Small intestine (tissue), 7 donors: ENCODE data around the gene HEMK1. TPM values are rescaled to one million over a fixed set of nuclear protein-coding genes. Genes with fewer than 3 reads are reported as not detected.

ENCODE experiments used
- DNase-seq, 2 donors: peaks; one replicate each; pipeline versions ENCODE4 v3.0.0 to v3.0.0-alpha.2; 2013
- FAIRE-seq: peaks from 2 replicates; lab custom pipeline; 2012; peaks lifted over from hg19 to GRCh38; lab: Jason Lieb, UNC
- H3K27ac ChIP-seq, 3 donors: one replicate each; pipeline ENCODE4 v1.5.1; 2013; ENCODE audit warnings: low read length in 2 of 3, mild to moderate bottlenecking in 2 of 3, control low read depth in 1 of 3, inconsistent platforms in 1 of 3, low read depth in 1 of 3, moderate library complexity in 1 of 3
- H3K27me3 ChIP-seq, 3 donors: one replicate each; pipeline ENCODE4 v1.6.1; 2013; ENCODE audit warnings: low read length in 3 of 3, inconsistent platforms in 1 of 3; ENCODE audit not compliant: control insufficient read depth in 3 of 3, insufficient read depth in 3 of 3
- H3K36me3 ChIP-seq, 3 donors: one replicate each; pipeline ENCODE4 v1.6.1; 2013; ENCODE audit warnings: low read length in 3 of 3, inconsistent platforms in 1 of 3, low read depth in 1 of 3, mild to moderate bottlenecking in 1 of 3, moderate library complexity in 1 of 3; ENCODE audit not compliant: control insufficient read depth in 3 of 3, insufficient read depth in 2 of 3
- H3K4me1 ChIP-seq, 3 donors: one replicate each; pipeline ENCODE4 v1.6.1; 2013; ENCODE audit warnings: low read length in 2 of 3, inconsistent platforms in 1 of 3, low read depth in 1 of 3, mild to moderate bottlenecking in 1 of 3, moderate library complexity in 1 of 3; ENCODE audit not compliant: control insufficient read depth in 3 of 3, insufficient read depth in 2 of 3
- H3K4me3 ChIP-seq, 3 donors: one replicate each; pipeline ENCODE4 v1.5.1; 2013; ENCODE audit warnings: low read length in 3 of 3, control low read depth in 1 of 3, inconsistent platforms in 1 of 3, low read depth in 1 of 3, mild to moderate bottlenecking in 1 of 3, moderate library complexity in 1 of 3
- H3K9me3 ChIP-seq, 2 donors: one replicate each; pipeline ENCODE4 v1.6.1; 2013; ENCODE audit warnings: low read depth in 1 of 2, low read length in 1 of 2; ENCODE audit not compliant: control insufficient read depth in 2 of 2, insufficient read depth in 1 of 2
- WGBS, 3 donors: extraction: QIAGEN DNeasy Blood & Tissue Kit; methylation state at CpG; one replicate each; pipeline ENCODE4 v1.1.7; 2013; 5-methylcytosine and 5-hydroxymethylcytosine counted together
- polyA plus RNA-seq, 4 donors: library from polyadenylated mRNA; stranded (reverse) in 3 of 4; unstranded in 1 of 4; fragments of 200-250 nt in 3 of 4; fragments of 120-200 nt in 1 of 4; gene quantifications; one replicate each; pipeline versions ENCODE4 v1.2.1 to v1.2.3, GENCODE V29; 2013
- donor health status: healthy with polysubstance abuse.
- donor health status: control.
- donor health status: control.
- donor health status: Bipolar disorder and iron deficiency.
- donor health status: healthy.

The HEMK1 gene
- polyA plus RNA-seq, 4 donors, result 13.9 to 30.1 (median 16.0) TPM

DNA sequence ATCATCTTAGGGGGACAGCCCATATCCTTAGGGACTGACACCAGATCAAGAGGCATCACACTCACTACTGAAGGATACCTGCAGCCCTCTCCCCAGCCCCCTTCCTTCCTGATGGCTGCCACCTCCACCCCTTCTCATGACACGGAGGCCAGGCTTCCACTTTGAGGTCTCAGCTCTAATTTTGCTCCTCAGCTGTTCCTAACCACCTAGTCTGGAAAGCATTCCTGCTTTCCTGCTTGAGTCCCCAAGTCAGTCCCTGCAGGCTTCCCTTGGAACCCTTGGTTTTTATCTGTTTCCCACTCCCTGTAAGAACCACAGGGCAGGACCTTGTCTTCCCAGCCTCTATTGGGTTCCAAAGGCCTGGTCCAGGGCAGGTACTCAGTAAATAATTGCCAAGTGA lies 5.0 kb upstream of the HEMK1 start:
- no peak for DNase-seq
- peaks cover 0 to 12% (median 2%) of the 10 kb centered on the region in 3 donors for H3K4me1 ChIP-seq
- H3K9me3 ChIP-seq, result no peaks in the 10 kb centered on the region
- 60 to 89% (median 77%) methylated on average over 1 of the region's 1 CpG for WGBS, 3 donors
- no peak overlapping the region for H3K27ac ChIP-seq
- H3K4me3 ChIP-seq, result no peak overlapping the region
- FAIRE-seq, result no peak
- peaks cover 0 to 12% (median 0%) of the 10 kb centered on the region in 3 donors for H3K27me3 ChIP-seq
- H3K36me3 ChIP-seq, result no peaks in the 10 kb centered on the region

GRCh38 chr3:50567011-50567385 lies 2.3 kb upstream of the HEMK1 start:
- Histone ChIP-seq H3K36me3 (peaks cover 0 to 7% (median 0%) of the 10 kb centered on the region in 3 donors), H3K27ac (peak overlapping the region in 1 of 3 donors; percentile 24), H3K4me1 (peaks cover 0 to 32% (median 2%) of the 10 kb centered on the region in 3 donors), H3K9me3 (no peaks in the 10 kb centered on the region), H3K4me3 (peak overlapping the region; percentile 46 to 55 (median 51)), H3K27me3 (peaks cover 0 to 12% (median 0%) of the 10 kb centered on the region in 3 donors)
- DNase-seq (no peak), FAIRE-seq (no peak)
- WGBS, 3 donors, result 6 to 21% (median 13%) methylated on average over 10 to 11 of the region's 11 CpGs

DNA sequence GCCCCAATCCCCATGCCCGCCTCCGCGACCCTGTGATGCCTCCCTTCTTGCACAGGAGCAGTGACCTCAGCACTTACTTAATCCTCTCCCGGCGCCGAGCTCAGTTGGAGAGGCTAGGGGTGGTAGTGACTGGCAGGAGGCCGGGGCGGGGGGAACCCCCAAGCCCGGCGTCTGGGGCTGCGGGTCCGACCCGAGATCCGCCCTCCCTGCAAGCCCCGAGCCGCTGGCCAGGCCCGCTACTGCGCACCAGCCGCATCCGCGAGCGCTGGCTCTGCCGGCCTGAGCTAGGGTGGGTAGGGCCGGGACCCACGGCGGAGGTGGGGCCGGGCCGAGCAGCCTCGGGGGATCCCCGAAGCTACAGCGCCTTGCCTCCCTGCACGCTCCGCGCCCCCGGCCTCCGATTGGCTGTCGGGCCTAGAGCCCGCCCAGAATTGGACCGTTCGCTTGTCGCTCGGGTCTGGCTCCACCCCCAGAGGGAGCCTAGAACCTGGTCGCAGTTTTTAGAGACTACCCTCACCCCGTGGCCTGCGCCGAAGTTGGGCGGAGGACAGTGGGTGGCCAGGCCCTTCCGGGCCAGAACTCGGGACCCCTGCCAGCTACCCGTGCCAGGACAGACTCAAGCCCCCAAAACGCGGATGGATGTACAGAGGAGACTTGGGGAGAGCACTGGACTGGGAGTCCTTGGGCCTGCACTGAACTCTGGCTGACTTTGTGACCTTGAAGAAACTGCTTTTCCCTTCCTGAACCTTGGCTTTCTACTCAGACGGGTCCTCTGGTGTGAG lies 1.7 kb upstream of the HEMK1 start, which contains the start of gene C3orf18:
Gene C3orf18, minus strand, starts transcription at position 362 of the 782 bp plus-strand sequence. CDS start 2,048 bp downstream, outside the sequence.
- 2 to 3% (median 2%) methylated on average over 45 to 53 of the region's 53 CpGs for WGBS, 3 donors
- peaks cover 2 to 37% (median 3%) of the 10 kb centered on the region in 3 donors for H3K4me1 ChIP-seq

GRCh38 chr3:50570508-50571279 lies 1.4 kb downstream of the HEMK1 start:
- Histone ChIP-seq H3K27me3 (peaks cover 0 to 11% (median 0%) of the 10 kb centered on the region in 3 donors), H3K9me3 (no peaks in the 10 kb centered on the region), H3K4me1 (peaks cover 2 to 48% (median 3%) of the 10 kb centered on the region in 3 donors), H3K27ac (peak overlapping the region in 1 of 3 donors; percentile 97), H3K4me3 (no peak overlapping the region), H3K36me3 (peaks cover 0 to 40% (median 0%) of the 10 kb centered on the region in 3 donors)
- DNase-seq (peak in 1 of 2 donors; percentile 43), FAIRE-seq (no peak)
- WGBS, 3 donors, result 80 to 85% (median 84%) methylated on average over 5 of the region's 5 CpGs

More for the DNA sequence above, 1.7 kb upstream of the HEMK1 start, which contains the start of gene C3orf18:
- no peaks in the 10 kb centered on the region for H3K9me3 ChIP-seq
- peak within 1 kb of the TSS in 2 of 3 donors; percentile 55 to 97 for H3K27ac ChIP-seq
- H3K4me3 ChIP-seq, result peak within 1 kb of the TSS; percentile 46 to 95 (median 69)
- DNase-seq (peak; percentile 88 to 90), FAIRE-seq (no peak)
- peaks cover 0 to 12% (median 0%) of the 10 kb centered on the region in 3 donors for H3K27me3 ChIP-seq
- peaks cover 0 to 12% (median 0%) of the 10 kb centered on the region in 3 donors for H3K36me3 ChIP-seq

DNA sequence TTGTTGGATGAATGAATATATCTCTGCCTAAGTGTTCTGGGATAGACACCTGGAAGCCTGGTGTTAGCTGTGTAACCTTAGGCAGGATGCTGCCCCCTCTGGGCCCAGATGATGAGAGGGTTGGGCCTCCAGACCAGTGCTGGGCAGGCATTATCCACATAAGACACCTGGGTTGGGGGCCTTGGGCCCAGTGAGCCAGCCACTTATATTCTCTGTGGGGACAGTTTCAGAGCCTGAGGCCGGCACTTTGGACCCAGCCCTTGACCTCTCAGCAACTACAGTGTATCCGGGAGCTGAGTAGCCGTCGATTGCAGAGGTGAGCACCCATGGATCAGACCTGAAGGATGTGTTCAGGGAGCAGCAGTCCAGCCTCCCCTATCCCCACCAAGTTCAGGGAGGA lies 2.2 kb downstream of the HEMK1 start:
- Histone ChIP-seq H3K27me3 (peaks cover 0 to 9% (median 0%) of the 10 kb centered on the region in 3 donors), H3K4me3 (no peak overlapping the region), H3K4me1 (peaks cover 2 to 48% (median 3%) of the 10 kb centered on the region in 3 donors), H3K9me3 (no peaks in the 10 kb centered on the region), H3K27ac (peak overlapping the region in 1 of 3 donors; percentile 97), H3K36me3 (peaks cover 0 to 47% (median 0%) of the 10 kb centered on the region in 3 donors)
- DNase-seq, result no peak
- FAIRE-seq, result no peak
- 60 to 86% (median 65%) methylated on average over 4 of the region's 4 CpGs for WGBS, 3 donors

DNA sequence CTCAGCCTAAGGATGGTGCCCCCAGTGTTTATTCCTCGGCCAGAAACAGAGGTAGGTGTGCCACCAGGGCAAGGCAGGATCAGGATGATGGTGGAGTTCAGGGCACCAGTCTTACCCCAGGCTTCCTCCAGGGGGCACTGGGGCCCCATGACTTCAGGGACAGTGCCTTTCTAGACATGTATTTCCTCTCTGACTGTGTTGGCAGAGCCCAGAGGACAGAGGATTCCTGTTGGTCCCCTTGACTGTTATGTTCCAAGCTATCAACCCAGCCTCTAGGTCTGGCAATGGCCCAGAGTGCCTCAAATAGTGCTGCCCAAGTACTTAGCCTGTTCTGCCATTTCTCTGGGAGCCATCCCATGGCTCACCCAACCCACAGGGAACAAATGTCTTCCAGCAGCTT lies 2.8 kb downstream of the HEMK1 start:
- H3K4me3 ChIP-seq, result no peak overlapping the region
- H3K27me3 ChIP-seq, result peaks cover 0 to 2% (median 0%) of the 10 kb centered on the region in 3 donors
- peaks cover 2 to 42% (median 3%) of the 10 kb centered on the region in 3 donors for H3K4me1 ChIP-seq
- DNase-seq (peak; percentile 86 to 88), FAIRE-seq (no peak)
- peak overlapping the region in 2 of 3 donors; percentile 20 to 26 for H3K27ac ChIP-seq
- no peaks in the 10 kb centered on the region for H3K9me3 ChIP-seq
- peaks cover 0 to 54% (median 0%) of the 10 kb centered on the region in 3 donors for H3K36me3 ChIP-seq
- 5 to 8% (median 7%) methylated on average over 1 of the region's 1 CpG for WGBS, 3 donors

- Histone ChIP-seq H3K4me1 (peaks cover 2 to 37% (median 3%) of the 10 kb centered on the region in 3 donors), H3K27me3 (no peaks in the 10 kb centered on the region), H3K36me3 (peaks cover 0 to 61% (median 0%) of the 10 kb centered on the region in 3 donors), H3K4me3 (no peak overlapping the region), H3K9me3 (no peaks in the 10 kb centered on the region), H3K27ac (peak overlapping the region; percentile 20 to 53 (median 26))
- DNase-seq (peak; percentile 15 to 52), FAIRE-seq (no peak)
- 71 to 80% (median 73%) methylated on average over 4 of the region's 4 CpGs for WGBS, 3 donors
These were observed 3.6 kb downstream of the HEMK1 start for GRCh38 chr3:50572801-50573371.
